GM18511 (cell line): ENCODE results near the gene FTO.

ENCODE experiments used
- ATAC-seq: cut with Tn5 transposase; IDR thresholded peaks from one replicate; pipeline ENCODE4 v1.9.1; 2021; ENCODE audit warnings: mild to moderate bottlenecking, moderate library complexity; ENCODE audit not compliant: unreplicated experiment

Gene FTO

DNA sequence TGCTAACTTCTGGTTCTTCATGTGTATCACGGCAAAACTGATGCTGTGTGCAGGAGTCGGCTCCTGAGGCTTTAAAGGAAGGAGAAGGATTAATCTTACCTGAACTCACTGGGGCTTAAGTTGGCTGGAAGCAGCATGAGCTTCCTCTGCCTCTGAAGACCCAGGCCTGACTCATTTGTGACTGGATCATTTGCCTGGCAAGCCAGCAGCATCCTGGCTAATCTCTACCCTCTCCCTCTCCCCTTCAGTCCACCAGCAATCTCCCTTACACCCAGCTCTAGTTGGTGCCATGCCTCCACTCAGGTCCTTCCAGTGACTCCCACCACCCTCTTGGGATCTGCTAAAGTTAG lies 432.3 kb downstream of the FTO start:
- ATAC-seq, result no peak

GRCh38 chr16:54140057-54140787 lies 436.3 kb downstream of the FTO start:
- ATAC-seq, result no peak

- ATAC-seq, result no peak
Observed at GRCh38 chr16:54140788-54141136, 436.8 kb downstream of the FTO start.

DNA sequence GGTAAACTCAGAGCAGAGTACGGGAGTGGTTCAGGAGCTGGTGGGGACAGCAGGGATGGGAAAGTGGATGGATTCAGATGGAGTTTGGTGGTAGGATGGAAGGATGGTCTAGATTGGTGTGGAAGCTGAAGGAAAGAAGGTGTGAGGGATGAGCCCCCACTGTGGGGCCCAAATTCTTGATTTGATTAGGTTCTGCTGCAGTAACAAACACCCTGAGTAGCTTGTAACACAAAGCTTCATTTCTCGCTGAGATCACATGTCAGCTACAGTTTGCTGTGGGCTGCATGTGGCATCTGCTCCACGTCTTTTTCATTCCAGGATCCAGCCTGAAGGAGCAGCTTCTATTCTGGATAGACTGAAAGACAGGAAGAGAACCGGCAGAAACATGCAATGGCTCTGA lies 438.8 kb downstream of the FTO start:
- ATAC-seq, result no peak

GRCh38 chr16:54143410-54143809 lies 439.5 kb downstream of the FTO start:
- no peak for ATAC-seq

- ATAC-seq, result no peak
Observed at GRCh38 chr16:54143934-54144571, 440.1 kb downstream of the FTO start.

DNA sequence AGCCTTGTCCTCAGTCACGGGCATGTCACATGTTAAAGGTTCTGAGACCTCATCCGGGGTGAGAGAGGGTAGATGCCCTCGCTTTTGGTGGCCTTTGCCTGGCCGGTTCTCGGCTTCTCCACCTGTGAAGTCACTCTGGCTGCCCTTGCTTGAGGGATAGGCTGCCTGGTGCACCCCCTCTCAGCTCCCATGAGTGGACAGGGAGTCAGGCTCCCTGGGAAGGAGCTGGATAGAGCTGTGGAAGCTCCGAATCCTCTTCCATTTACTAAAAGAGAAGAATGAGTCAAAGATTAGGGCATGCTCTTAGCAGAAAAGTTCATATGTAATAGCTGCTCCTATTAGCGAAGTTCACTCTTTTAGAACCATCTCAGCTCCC lies 440.6 kb downstream of the FTO start:
- no peak for ATAC-seq

DNA sequence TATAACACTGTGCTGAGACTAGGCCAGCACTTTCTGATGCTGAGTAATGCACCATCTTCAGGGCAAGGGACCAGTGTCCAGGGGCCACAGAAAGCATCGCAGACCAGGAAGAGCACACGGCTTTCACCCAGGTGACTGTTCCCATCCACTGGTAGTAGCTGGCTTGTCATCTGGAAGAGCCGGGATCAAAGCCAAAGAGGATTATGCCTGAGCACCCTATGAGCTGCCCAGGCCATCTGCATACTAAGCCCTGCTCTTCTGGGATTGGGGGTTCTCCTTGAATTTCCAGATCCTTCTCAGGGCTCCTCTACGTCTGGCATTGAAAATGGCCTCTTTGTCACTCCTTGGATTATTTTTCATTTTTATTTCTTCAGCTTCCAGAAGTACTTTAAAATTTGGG lies 441.9 kb downstream of the FTO start:
- no peak for ATAC-seq

DNA sequence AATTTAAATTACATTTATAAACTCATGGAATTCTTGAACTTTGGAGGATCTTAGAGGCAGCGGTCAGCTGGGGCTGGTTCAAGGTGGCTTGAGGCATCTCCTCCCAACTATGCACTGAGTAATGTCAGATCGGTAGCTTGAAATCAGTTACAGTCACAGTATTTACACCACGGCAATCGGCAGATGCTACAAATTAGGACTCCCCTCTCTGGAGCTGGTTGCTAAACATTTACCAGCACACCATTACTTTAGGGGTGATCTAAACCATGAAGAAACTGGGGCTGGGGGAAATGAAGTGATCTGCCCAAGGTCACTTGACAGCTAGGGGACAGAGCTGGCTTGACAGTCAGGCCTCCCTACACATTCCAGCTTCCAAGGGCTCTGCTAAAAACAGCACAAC lies 445.0 kb downstream of the FTO start:
- no peak for ATAC-seq

DNA sequence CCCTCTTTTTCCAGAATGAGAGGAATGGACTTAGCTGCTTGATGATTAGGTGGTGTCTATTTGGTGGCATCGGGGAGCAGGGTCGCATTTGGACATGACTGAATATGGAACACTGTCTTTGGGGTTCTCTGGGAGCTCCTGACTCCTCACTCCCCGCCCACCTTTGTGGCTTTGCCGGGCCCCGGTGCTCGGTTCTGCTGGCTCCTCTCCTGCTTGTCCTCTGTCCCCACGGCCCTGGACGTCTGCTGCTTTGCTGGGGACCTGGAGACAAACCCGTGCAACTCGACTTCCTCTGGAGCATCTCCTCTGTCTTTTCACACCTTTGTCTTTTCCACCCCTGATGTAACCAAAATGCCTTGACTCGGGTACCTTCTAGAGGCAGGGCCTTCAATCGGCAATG lies 446.9 kb downstream of the FTO start:
- ATAC-seq, result no peak

- ATAC-seq, result no peak
Observed at GRCh38 chr16:54152362-54153239, 448.6 kb downstream of the FTO start.

DNA sequence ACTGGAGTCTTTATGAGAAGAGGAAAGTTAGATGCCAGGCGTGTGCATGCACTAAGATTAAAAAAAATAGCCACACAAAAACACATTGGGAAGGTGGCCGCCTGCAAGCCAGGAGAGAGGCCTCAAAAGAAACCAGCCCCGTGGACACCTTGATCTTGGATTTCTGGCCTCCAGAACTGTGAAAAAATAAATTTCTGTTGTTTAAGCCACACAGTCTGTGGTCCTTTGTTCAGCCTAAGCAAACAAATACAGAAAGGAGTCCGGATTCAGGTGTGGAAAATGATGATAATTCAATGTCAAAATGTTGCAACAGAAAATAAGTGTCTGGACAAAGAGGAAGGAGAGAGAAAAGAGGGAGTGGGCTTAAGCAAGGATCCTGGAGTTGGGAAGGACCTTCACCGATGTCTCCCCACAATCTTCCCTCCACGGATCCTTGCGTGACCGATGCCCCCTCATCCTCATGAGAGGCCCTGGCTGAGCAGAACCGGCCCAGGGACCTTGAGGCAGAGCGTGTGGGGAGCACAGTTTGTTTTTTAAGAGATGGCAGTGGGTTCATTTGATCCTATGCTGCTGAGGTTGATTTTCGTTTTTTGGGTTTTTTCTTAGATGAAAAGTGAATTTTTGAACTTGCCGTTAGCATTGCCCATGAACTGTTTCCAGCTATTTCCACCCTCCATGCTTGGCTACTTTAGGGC lies 449.4 kb downstream of the FTO start:
- ATAC-seq, result no peak

GRCh38 chr16:54156349-54156748 lies 452.4 kb downstream of the FTO start:
- ATAC-seq, result no peak

DNA sequence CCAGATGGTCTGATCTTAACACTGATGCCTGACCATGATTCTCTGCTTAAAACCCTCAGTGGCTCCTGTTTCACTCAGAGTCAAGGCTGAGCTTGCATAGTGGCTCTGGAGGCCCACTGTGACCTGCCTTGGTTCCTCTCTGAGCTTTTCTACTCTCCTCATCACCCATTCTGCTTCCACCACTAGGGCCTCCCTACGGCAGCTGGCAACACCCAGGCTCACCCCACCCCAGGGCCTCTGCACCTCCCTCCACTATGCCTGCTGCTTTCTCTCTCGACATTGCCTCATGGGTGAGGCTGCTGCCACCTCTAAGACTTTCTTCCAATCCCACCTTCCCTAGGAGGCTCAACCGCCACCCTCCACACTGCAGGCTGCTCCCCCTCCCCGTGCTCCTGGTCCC lies 455.0 kb downstream of the FTO start:
- ATAC-seq, result no peak

DNA sequence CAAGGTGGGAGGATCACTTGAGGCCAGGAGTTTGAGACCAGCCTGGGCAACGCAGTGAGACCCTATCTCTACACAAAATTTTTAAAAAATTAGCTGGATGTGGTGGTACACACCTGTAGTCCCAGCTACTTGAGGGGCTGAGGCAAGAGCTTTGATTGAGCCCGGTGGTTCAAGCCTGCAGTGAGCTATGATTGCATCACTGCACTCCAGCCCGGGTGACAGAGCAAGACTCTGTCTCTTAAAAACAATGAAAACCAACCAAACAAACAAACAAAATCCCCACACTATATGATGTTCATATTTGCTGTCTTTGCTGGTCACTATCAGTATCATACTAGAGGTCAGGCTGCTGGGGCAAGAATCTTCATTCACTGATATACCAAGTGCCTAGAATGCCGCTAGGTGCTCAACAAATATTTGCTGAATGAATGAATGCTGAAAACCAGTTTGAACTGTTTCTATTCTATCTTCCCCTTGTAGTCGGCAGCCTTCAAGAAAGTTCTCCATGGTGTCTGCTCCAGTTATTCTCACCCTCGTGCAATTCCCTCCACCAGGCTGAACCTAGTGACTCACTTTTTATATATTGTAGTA lies 455.6 kb downstream of the FTO start:
- no peak for ATAC-seq

DNA sequence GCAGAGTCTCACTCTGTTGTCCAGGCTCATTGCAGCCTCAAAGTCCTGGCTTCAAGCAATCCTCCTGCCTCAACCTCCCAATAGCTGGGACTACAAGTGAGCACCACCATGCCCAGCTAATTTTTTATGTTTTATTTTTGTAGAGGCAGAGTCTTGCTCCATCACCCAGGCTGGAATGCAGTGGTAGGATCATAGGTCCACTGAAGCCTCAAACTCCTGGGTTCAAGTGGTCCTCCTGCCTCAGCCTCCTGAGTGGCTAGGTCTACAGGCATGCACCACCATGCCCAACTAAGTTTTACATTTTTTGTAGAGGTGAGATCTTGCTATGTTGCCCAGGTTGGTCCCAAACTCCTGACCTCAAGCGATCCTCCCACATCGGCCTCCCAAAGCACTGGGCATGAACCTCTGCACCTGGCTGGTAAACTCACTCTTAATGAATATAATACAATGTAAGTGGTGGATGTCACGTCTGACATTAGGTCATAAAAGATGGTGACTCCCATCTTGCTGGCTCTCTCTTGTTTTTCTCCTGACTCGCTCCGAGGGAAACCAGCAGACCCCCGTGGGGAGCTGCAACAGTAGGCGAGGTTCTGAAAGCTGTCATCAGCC lies 456.4 kb downstream of the FTO start:
- no peak for ATAC-seq

DNA sequence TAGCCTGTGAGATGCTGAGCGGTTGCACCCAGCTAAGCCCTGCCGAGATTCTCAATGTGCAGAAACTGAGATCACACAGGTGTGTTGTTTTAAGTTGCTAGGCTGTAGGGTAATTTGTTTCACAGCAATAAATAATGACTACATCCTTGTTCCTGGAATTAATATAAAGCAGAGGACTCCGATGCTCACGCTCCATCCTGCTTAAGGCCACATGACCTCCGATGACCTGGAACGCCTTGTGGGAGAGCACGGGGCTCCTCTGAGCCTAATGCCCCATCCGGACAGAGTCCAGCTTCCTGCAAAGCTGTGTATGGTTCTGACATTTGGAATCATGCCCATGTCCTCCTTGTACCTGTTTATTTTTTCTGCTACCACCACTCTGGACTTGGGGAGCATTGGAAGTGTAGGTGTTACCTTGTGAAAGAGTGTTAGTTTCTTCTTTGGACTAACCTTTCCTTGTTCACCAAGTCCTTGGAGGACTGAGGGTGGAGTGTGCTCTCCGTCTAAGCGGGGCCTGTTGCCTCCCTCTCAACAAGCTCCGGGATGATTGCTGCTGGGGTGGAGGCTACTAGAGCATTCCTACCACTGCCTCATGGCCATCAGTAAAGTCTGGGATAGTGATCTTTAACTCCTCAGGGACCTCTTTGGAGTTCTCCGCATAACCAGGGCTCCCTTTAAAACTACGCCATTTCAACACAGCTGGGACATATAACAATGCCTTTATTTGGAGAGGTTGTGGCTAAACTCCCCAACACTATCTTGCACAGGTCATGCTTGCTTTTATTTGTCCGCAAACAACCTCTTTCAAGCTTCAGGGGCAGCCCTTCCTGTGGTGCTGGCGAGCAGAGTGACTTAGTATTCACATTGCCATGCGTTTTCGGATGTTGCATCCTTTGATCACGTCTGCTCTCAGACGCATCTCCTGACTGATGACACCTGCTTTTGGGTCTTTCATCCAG lies 457.3 kb downstream of the FTO start:
- ATAC-seq, result no peak

GRCh38 chr16:54163197-54163843 lies 459.4 kb downstream of the FTO start:
- no peak for ATAC-seq

- ATAC-seq, result no peak
Observed at GRCh38 chr16:54164789-54165173, 460.8 kb downstream of the FTO start.
